ENCODE results near the gene RYR2.

GRCh38 chr1:237478082-237478481, 436.1 kb downstream of the RYR2 start:
- TF ChIP-seq, protein P1, sequence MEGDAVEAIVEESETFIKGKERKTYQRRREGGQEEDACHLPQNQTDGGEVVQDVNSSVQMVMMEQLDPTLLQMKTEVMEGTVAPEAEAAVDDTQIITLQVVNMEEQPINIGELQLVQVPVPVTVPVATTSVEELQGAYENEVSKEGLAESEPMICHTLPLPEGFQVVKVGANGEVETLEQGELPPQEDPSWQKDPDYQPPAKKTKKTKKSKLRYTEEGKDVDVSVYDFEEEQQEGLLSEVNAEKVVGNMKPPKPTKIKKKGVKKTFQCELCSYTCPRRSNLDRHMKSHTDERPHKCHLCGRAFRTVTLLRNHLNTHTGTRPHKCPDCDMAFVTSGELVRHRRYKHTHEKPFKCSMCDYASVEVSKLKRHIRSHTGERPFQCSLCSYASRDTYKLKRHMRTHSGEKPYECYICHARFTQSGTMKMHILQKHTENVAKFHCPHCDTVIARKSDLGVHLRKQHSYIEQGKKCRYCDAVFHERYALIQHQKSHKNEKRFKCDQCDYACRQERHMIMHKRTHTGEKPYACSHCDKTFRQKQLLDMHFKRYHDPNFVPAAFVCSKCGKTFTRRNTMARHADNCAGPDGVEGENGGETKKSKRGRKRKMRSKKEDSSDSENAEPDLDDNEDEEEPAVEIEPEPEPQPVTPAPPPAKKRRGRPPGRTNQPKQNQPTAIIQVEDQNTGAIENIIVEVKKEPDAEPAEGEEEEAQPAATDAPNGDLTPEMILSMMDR (IDR thresholded peaks at IDR 0.05; ENCODE audit: poor library complexity): no peak
- TF ChIP-seq EZH2phosphoT487 (IDR thresholded peaks at IDR 0.05; ENCODE audit: low read depth, severe bottlenecking, unreplicated experiment) (no peak), EZH2 (IDR thresholded peaks at IDR 0.05; ENCODE audit: borderline replicate concordance) (no peak)

Measured in hepatocyte (in vitro differentiated cells).